ENCODE measurements around the gene ABCC4.

The ABCC4 gene, protein sequence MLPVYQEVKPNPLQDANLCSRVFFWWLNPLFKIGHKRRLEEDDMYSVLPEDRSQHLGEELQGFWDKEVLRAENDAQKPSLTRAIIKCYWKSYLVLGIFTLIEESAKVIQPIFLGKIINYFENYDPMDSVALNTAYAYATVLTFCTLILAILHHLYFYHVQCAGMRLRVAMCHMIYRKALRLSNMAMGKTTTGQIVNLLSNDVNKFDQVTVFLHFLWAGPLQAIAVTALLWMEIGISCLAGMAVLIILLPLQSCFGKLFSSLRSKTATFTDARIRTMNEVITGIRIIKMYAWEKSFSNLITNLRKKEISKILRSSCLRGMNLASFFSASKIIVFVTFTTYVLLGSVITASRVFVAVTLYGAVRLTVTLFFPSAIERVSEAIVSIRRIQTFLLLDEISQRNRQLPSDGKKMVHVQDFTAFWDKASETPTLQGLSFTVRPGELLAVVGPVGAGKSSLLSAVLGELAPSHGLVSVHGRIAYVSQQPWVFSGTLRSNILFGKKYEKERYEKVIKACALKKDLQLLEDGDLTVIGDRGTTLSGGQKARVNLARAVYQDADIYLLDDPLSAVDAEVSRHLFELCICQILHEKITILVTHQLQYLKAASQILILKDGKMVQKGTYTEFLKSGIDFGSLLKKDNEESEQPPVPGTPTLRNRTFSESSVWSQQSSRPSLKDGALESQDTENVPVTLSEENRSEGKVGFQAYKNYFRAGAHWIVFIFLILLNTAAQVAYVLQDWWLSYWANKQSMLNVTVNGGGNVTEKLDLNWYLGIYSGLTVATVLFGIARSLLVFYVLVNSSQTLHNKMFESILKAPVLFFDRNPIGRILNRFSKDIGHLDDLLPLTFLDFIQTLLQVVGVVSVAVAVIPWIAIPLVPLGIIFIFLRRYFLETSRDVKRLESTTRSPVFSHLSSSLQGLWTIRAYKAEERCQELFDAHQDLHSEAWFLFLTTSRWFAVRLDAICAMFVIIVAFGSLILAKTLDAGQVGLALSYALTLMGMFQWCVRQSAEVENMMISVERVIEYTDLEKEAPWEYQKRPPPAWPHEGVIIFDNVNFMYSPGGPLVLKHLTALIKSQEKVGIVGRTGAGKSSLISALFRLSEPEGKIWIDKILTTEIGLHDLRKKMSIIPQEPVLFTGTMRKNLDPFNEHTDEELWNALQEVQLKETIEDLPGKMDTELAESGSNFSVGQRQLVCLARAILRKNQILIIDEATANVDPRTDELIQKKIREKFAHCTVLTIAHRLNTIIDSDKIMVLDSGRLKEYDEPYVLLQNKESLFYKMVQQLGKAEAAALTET (N-terminal part only)

DNA sequence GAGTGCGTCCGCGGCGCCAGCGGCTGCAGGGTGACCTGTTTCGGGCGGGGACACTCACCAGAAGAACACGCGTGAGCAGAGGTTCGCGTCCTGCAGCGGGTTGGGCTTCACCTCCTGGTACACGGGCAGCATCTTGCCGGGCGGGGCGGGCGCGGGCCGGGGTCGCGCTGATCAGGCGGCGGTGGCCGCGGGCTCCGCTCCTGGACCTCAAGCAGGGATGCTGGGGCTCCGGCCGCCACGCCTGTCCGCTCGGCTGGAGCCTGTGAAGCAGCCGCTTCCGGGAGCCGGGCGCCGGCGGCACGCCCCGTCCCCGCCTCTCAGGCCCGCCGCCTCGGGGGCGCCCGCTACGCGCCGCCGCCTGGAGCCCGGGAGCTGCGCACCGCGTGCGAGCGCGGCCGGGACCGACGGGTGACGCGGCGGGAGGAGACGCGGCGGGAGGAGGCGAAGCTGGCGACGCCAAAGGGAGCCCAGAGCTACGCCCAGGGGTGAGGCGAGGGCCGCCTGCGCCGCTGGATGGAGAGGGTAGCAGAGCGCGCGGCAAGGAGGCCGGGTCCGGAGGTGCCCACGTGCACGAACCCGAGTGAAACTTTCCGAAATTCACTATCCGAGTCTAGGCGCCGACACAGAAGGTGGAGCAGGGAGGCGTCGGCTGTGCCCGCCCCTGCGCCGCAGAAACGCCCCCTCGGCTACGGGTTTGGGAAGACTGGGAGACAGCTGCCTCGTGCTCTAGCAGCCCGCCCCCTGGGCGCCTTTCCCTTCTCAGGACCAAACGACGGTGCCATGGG, at the start of gene ABCC4:
Gene ABCC4 (minus strand): TSS at position 269 of the 785 bp plus-strand sequence. CDS start 137 bp downstream, at position 132.
- FAIRE-seq (no peak), DNase-seq (ENCODE audit: insufficient read length, low spot score) (peak; percentile 43)
- TF ChIP-seq, protein P1, sequence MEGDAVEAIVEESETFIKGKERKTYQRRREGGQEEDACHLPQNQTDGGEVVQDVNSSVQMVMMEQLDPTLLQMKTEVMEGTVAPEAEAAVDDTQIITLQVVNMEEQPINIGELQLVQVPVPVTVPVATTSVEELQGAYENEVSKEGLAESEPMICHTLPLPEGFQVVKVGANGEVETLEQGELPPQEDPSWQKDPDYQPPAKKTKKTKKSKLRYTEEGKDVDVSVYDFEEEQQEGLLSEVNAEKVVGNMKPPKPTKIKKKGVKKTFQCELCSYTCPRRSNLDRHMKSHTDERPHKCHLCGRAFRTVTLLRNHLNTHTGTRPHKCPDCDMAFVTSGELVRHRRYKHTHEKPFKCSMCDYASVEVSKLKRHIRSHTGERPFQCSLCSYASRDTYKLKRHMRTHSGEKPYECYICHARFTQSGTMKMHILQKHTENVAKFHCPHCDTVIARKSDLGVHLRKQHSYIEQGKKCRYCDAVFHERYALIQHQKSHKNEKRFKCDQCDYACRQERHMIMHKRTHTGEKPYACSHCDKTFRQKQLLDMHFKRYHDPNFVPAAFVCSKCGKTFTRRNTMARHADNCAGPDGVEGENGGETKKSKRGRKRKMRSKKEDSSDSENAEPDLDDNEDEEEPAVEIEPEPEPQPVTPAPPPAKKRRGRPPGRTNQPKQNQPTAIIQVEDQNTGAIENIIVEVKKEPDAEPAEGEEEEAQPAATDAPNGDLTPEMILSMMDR (IDR thresholded peaks at IDR 0.05; ENCODE audit: insufficient read depth, missing control alignments), result no peak

DNA sequence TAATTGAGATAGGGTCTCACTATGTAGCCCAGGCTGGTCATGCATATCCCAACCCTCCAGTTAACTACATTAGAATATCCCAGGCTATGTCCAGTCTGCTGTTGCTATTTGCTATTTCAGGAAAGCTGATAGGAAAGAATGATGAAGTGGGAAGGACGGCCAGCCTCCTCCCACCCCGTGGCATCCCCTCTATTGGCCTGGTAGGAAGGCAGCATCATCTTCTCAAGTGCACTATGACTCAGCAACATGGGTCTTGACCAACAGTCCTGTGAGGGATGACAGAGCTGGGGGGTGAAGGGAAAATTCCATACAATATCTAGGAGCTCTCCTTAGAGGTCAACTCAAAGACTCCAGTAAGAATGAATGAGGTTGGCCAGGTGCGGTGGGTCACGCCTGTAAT, 48.0 kb upstream of the ABCC4 start:
- TF ChIP-seq, protein P1 (IDR thresholded peaks at IDR 0.05; ENCODE audit: insufficient read depth, missing control alignments), result no peak
- no peak for FAIRE-seq
- no peak for DNase-seq (ENCODE audit: insufficient read length, low spot score)

DNA sequence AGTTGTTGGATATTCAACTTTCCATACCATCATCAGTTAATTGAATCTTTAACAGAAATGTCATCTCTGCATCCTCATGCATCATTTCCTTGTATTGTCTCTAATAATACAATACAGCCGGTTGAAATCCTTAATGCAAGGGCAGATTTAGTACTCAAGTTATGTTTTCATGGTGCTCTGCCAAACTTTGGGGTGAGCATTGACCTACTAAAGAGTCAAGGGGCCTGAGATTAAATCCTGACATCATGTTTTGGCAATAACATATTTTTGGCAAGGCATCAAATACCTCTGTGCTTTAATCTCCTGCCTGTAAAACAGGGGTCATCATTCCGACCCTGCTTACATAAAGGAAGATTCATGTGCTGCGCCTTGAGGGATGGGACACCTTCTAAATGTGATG, 42.7 kb upstream of the ABCC4 start:
- TF ChIP-seq, protein P1 (IDR thresholded peaks at IDR 0.05; ENCODE audit: insufficient read depth, missing control alignments), result no peak
- FAIRE-seq, result no peak
- DNase-seq (ENCODE audit: insufficient read length, low spot score), result no peak

DNA sequence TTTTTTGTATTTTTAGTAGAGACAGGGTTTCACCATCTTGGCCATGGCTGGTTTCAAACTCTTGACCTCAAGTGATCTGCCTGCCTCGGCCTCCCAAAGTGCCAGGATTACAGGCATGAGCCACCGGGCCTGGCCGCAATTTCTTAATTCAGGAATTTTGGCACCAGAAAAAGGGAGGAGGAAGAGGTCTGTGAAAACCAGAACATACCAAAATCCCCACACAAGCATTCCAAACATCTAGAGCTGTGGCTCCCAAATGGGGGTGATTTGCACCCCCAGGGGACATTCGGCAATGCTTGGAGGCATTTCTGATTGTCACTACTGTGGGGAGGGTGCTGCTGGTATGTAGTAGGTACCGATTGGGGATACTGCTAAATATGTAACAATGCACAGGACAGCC, 40.2 kb upstream of the ABCC4 start:
- TF ChIP-seq, protein P1 (IDR thresholded peaks at IDR 0.05; ENCODE audit: insufficient read depth, missing control alignments), result no peak
- no peak for FAIRE-seq

DNA sequence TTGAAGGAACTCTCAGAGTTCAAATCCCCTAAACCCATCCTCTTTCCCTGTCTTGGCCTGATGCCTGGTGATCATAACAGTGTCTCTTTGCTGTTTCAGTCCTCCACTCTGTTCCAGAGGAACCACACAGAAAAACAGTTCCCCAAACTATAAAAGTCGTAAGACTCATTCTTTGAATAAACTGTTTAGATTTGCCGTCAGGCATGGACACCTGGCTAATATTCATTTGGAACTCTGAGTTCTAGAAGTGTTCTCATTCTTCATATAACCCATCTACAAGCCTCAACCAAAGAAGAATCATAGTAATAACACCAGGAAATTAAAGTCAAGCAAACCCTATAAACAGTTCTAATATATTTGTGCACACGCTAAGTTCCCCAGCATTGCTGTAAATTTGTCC, 37.7 kb upstream of the ABCC4 start:
- TF ChIP-seq, protein P1 (IDR thresholded peaks at IDR 0.05; ENCODE audit: insufficient read depth, missing control alignments), result no peak
- no peak for FAIRE-seq
- DNase-seq (ENCODE audit: insufficient read length, low spot score), result no peak

More for the DNA sequence above, 40.2 kb upstream of the ABCC4 start:
- no peak for DNase-seq (ENCODE audit: insufficient read length, low spot score)

DNA sequence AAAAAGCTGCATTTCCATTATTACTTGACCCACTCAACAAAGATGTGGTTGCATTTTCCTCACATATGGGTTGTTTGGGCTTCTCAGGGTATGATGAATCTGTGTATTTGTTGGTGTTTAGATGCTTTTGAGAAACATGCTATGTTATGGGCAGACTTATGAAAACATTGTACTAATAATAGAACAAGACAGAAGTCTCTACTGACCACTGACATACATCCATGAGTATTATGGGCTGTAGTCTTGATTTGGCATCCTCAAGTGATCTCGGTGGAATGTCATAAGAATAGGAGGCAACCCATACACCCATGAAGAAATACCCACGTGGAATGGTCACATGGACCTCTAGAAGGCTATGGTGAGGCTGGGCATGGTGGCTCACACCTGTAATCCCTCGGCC, 36.3 kb upstream of the ABCC4 start:
- FAIRE-seq (no peak), DNase-seq (ENCODE audit: insufficient read length, low spot score) (no peak)
- TF ChIP-seq, protein P1 (IDR thresholded peaks at IDR 0.05; ENCODE audit: insufficient read depth, missing control alignments), result no peak
